Measurements from ENCODE around the gene KRAS.
"Not testable (repeated sequence)": the region's sequence is repeated elsewhere in the genome, so short reads cannot be mapped to it uniquely, and the experiment has no call there.

The KRAS gene

GRCh38 chr12:25250744-25251730, at the start of gene KRAS:
Gene KRAS, minus strand, starts transcription at chr12:25250929.
- DNase-seq = peak; percentile 86

GRCh38 chr12:25296381-25296780, 45.7 kb upstream of the KRAS start:
- DNase-seq = no peak

GRCh38 chr12:25295361-25295760, 44.6 kb upstream of the KRAS start:
- DNase-seq = no peak

GRCh38 chr12:25293653-25294052, 42.9 kb upstream of the KRAS start:
- no peak for DNase-seq

GRCh38 chr12:25292810-25293221, 42.1 kb upstream of the KRAS start:
- DNase-seq = not testable (repeated sequence)

- no peak for DNase-seq
Observed at GRCh38 chr12:25287610-25288009, 36.9 kb upstream of the KRAS start.

- no peak for DNase-seq
Observed at GRCh38 chr12:25286837-25287236, 36.1 kb upstream of the KRAS start.

GRCh38 chr12:25284024-25284423, 33.3 kb upstream of the KRAS start:
- no peak for DNase-seq

- no peak for DNase-seq
Observed at GRCh38 chr12:25283006-25283405, 32.3 kb upstream of the KRAS start.

- no peak for DNase-seq
Observed at GRCh38 chr12:25280082-25280481, 29.4 kb upstream of the KRAS start.

- DNase-seq = no peak
Observed at GRCh38 chr12:25278269-25278668, 27.5 kb upstream of the KRAS start.

GRCh38 chr12:25276199-25276937, 25.6 kb upstream of the KRAS start:
- DNase-seq = peak; percentile 44

- no peak for DNase-seq
Observed at GRCh38 chr12:25271486-25272098, 20.9 kb upstream of the KRAS start.

GRCh38 chr12:25269701-25270100, 19.0 kb upstream of the KRAS start:
- DNase-seq = no peak

- DNase-seq = no peak
Observed at GRCh38 chr12:25266497-25266896, 15.8 kb upstream of the KRAS start.

GRCh38 chr12:25264862-25265261, 14.1 kb upstream of the KRAS start:
- DNase-seq = no peak

GRCh38 chr12:25264114-25264513, 13.4 kb upstream of the KRAS start:
- no peak for DNase-seq

- no peak for DNase-seq
Observed at GRCh38 chr12:25263594-25263993, 12.9 kb upstream of the KRAS start.

- DNase-seq = no peak
Observed at GRCh38 chr12:25262389-25263074, 11.8 kb upstream of the KRAS start.

GRCh38 chr12:25257590-25258324, 7.0 kb upstream of the KRAS start:
- no peak for DNase-seq

- DNase-seq = no peak
Observed at GRCh38 chr12:25256826-25257225, 6.1 kb upstream of the KRAS start.

GRCh38 chr12:25256005-25256404, 5.3 kb upstream of the KRAS start:
- no peak for DNase-seq

Measured in activated T-cell treated with anti-CD3 and anti-CD28 coated beads for 4 hours (primary cell).